GM18867 (cell line): ENCODE data around the gene HOTAIR.

Experiments used
- ATAC-seq: cut with Tn5 transposase; IDR thresholded peaks from one replicate; pipeline ENCODE4 v1.9.1; 2021; ENCODE audit warnings: mild to moderate bottlenecking, moderate library complexity; ENCODE audit not compliant: unreplicated experiment

HOTAIR gene

DNA sequence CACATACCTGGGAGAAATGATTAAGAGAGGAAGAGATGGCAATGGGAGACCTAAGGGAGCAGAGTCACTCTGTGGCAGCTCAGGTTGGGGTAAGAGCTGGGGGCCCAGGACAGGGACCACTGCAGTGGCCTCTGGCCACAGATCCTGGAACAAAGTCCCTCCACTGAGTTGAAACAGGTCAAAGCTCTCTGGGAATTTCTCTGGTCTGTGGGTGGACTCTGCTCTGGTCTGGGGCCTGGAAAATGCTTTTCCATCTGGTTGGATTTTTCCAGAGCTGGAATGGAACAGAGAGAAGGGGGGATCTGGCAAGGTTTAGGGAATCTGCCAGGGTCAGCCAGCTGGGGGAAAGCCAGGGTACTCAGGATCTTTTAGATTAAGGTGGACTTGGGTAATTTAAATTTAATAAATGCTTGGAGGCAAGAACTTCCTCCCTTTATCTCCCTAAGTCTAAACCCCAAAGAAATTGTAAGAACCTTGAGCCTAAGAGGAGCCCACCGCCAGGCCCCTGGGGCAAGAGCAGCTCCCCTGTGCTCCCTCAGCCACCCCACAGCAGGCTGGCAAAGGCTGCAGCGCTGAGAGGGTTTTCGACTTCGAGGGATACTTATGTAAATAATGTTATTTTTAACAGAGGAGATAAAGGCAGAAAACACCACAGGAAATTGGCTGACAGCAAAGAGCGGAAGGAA, 13.9 kb upstream of the HOTAIR start:
- ATAC-seq: no peak

DNA sequence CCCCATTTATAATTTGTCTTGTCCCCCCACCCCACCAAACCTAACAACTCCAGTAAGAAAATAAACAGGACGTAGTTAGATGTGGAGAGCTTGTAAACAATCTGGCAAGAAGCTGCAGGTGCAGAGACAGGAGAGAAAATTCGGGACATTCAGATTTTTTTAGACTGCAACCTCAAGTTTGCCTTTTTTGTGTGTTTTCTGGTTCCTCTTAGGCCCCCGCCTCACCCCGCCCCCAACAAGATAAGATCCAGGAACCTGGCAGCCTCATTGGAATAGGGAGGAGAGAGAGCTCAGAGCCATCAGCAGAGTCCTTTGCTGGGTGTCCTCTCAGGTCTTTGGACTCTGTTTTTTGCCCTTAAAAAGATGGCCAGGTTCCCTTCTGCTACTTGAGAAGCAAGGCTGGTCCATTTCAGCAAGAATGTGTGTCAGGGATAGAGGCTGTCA, 13.1 kb upstream of the HOTAIR start:
- no peak for ATAC-seq

GRCh38 chr12:53986686-53987483, 12.1 kb upstream of the HOTAIR start:
- no peak for ATAC-seq

DNA sequence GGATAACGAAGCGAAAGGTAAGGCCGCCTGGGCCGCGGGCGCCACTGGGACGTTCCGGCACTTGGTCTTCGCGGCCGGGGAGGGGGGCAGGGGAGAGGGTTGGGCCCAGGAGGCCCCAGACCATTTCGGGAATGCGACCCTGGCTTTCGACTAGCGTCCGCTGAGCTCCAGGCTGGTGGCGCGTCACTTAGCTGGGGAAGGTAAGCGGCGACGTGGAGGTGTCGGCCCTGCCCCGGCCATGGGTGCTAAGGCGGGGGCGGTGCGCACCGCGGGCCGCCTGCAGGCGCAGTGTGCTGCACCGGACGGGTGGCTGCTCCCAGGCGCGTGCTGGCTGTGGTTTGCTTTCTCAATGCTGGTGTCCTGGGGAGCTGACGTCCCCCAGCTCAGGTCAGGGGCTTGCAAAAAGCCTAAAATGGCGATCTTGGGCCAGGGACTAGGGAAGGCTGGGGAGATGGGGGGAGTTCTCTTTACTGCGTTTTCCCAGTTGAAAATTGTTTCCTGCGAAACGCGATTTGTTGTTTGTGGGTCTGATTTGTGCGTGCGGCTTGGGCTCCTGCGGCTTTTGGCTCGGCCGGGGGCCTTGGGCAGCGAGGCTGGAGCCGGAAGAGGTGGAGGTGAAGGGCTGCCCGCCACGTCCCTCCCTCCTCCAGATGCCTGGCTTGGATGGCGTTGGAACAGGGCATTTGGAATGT, 11.4 kb upstream of the HOTAIR start:
- ATAC-seq: no peak

DNA sequence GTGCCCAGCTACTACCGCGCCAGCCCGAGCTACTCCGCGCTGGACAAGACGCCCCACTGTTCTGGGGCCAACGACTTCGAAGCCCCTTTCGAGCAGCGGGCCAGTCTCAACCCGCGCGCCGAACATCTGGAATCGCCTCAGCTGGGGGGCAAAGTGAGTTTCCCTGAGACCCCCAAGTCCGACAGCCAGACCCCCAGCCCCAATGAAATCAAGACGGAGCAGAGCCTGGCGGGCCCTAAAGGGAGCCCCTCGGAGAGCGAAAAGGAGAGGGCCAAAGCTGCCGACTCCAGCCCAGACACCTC, 10.9 kb upstream of the HOTAIR start:
- ATAC-seq: no peak

DNA sequence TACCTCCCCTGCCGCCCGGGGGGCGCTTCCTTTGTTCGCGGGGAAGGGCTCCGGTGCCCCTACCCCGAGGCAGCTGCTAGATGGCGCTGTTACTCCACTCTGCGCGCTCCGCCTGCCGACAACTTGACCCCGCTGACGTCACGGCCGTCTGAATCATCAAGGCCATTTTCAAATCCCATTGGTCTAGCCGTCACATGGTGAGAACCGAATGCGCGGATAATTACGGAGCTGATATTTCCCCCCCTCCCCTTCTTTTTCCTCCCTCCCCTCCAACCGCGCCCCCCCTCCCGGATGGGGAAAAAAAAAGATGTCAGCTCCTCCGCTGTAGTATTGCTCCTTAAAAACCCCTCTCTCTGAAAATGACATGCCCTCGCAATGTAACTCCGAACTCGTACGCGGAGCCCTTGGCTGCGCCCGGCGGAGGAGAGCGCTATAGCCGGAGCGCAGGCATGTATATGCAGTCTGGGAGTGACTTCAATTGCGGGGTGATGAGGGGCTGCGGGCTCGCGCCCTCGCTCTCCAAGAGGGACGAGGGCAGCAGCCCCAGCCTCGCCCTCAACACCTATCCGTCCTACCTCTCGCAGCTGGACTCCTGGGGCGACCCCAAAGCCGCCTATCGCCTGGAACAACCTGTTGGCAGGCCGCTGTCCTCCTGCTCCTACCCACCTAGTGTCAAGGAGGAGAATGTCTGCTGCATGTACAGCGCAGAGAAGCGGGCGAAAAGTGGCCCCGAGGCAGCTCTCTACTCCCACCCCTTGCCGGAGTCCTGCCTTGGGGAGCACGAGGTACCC, 10.3 kb upstream of the HOTAIR start, which contains the start of gene HOXC10:
HOXC10 (plus strand) TSS at position 246 of the 791 bp plus-strand sequence; CDS start at position 360, 114 bp downstream.
- peak; percentile 57 for ATAC-seq

DNA sequence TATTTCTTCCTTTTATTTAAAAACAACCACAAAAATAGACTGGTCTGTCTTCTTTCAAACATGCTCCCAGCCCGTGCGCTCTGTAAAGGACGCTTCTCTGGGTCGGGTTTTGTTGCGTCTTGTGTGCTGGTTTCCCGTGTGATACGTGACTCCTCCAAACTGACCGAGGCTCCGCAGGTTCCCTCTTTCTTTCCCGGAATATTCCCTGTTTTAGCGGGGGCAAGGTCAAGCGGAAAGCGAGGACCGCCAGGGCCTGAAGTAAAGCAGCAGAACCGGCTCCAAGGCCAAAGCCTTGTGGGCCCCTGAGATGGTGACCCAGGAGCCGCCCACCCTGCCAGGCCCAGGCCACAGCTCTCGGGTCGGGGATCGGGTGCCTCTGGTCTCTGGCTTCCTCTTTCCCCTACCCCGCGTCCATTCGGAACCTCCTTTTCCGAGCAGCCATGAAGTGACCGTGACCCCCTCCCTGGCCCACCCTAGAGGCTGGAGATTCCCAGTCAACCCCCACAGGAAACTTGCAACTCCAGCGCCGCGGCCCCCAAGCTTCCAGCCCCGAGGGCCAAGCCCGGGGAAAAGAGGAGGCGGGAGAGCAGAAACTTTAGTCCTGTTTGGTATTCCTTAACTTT, 9.3 kb upstream of the HOTAIR start:
- ATAC-seq: no peak

GRCh38 chr12:53983568-53983949, 8.8 kb upstream of the HOTAIR start:
- ATAC-seq: no peak

- no peak for ATAC-seq
These were observed 8.2 kb upstream of the HOTAIR start for GRCh38 chr12:53982648-53983567.

- ATAC-seq: no peak
These were observed 7.1 kb upstream of the HOTAIR start for GRCh38 chr12:53981634-53982565.

DNA sequence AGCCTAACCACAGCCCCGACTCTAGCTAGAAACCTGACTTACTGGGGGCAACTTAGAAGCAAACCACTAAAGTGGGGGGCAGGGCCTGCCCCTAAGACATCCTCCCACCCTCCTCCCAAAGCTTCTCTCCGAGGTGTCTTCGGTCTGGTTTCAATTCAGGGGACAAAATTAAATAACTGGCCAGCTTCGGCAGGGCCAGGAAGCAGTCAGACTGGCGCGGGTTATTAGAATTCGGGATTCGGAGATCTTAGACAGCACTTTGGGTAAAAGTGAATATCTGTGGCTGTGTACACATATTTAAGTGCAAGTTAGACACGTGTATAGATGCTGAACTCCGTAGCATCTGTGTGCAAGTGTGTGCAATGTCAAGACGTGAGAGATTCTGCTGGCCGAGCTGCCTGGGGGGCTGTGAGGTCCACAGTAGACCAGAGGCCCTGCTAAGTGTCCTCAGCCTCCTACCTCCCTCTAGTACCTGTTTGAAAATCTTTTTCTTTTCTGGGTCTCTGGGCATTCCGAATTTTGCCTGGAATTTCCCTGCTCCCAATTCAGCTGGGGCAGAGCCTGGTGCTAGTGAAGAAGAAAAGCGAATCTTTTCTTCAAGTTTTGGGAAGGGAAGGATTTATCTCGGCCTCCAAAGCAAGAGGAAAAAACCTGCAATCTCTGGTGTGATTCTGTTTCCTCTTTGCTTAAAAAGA, 6.2 kb upstream of the HOTAIR start:
- no peak for ATAC-seq

DNA sequence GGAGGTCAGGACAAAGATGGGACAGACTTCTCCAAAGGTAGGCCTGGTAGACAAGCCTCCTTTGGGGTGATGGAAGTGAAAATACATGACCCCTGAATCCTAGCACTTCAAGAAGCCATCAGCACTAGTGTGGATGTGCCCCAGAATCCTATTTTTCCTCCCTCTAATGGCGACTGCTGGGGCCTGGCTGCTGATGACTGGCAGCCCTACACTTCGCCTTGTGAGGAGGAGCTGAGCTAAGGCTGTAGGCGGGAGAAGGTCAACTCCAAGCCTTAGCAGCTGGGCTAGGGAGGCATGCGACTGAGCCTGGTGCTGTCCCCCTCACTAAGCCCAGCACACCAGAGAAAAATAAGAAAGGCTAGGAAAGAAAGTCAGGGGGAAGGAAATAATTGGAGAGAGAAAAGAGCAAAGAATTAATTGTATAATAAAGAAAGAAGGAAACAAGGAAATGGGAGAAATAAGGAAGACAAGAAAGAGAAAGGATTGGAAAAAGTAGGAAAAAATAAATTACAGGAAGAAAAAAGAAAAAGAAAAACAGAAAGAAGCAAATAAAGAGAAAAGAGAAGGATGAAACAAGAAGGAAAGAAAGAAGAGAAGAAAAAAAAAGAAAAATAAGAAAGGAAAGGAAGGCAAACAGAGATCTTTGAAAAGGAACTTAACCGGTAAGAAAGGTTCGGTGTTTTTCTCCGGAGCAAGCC, 5.5 kb upstream of the HOTAIR start:
- no peak for ATAC-seq

GRCh38 chr12:53978477-53979356, 4.0 kb upstream of the HOTAIR start:
- no peak for ATAC-seq

DNA sequence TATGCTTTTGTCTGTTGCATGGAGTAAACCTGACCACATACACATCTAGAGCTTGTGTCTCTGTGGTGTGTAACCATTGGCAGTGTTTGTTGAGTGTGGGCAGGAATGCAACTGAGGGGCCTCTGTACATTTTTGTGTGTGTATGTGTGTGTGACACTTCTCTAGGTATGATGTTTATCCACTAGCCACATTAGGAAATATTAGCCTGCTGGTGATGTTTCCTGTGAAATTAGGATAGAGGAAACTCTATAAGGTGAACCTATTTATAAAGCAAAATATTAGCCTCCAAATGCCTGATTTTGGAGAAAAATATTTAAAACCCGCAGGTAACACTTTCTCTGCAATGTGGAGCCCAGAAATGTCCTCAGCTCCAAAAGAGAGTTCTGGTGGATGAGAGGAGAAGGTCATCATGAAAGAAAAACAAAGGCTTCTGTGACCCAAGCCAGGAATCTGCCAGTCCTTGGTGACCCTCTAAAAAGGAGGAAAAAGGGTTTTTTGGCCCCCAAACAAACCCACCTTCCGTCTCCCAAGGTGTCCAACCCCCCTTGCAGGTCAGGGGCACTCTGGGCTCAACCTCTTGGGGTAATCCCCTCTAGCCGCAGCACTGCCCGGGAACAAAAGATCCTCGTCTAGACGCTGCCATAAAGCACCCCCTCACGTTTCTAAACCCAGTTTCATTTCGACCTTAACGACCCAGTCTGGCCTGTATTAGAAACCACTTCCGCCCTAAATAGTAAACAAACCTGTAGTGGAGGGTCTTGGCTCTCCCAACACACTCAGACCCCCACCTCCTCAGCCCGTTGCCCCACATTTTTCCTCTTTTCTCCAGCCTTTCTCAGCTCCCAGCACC, 3.1 kb upstream of the HOTAIR start:
- ATAC-seq: no peak

DNA sequence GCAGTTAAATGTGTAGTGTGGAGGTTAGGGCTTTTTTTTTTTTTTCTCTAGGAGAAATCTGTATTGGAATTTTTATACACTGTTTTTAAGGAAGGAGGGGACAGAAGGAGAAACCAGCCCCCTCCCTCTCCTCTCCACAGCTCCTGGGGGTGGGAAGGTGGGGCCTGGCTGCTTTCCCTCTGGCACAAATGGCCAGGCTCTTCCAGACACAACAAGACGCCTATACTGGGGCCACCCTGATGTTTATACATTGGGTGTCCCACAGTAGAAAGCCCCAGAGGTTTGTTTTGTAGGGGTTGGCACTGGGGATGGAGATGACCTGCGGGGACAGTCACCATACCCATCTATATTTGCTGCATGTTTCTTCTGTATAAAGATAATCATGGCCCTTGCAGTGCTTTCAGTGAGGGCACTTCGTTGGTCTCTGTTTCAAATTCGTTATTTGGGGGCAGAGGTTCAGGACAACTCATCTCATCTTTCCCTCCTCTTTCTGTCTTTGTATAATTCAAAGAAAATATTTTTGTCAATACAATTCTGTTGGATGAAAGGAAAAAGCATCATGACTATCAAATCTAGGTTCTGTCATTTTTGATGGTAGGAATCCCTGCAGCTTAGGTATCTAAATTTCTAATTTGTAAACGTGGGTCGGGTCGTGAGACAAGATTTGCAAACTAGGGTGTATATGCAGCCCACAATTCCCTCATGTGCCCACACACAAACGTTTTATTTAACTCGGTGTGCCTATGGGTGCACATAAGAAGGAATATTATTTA, 2.3 kb upstream of the HOTAIR start:
- no peak for ATAC-seq
